Thyroid gland (tissue), 4 donors: Measurements from ENCODE around the gene TEX2. TPM values are rescaled to one million over a fixed set of nuclear protein-coding genes. Genes with fewer than 3 reads are reported as not detected.
A peak's percentile ranks its signal among the peaks of the same experiment; 100 is the strongest.
"Not testable (repeated sequence)": the region's sequence is repeated elsewhere in the genome, so short reads cannot be mapped to it uniquely, and the experiment has no call there.

Source experiments
- DNase-seq, 2 donors: peaks; one replicate each; pipeline ENCODE4 v3.0.0-alpha.2; 2019
- H3K27ac ChIP-seq, 3 donors: fragments of 200-600 bp; sonication (generic); 1 replicate in 2 of 3; 2 replicates in 1 of 3; pipeline ENCODE4 v1.5.1; 2016 to 2019; ENCODE audit warnings: mild to moderate bottlenecking in 1 of 3, moderate library complexity in 1 of 3
- H3K27me3 ChIP-seq: fragments of 200-600 bp; sonication (generic); one replicate; pipeline ENCODE4 v1.5.1; 2019
- H3K36me3 ChIP-seq, 2 donors: fragments of 200-600 bp; sonication (generic); one replicate each; pipeline ENCODE4 v1.5.1; 2016 to 2019
- H3K4me1 ChIP-seq, 2 donors: fragments of 200-600 bp; sonication (generic); one replicate each; pipeline ENCODE4 v1.5.1; 2017 to 2019
- H3K4me3 ChIP-seq, 3 donors: fragments of 200-600 bp; sonication (generic); replicated peaks in 1 of 3; 1 replicate in 2 of 3; 2 replicates in 1 of 3; pipeline ENCODE4 v1.5.1; 2016; ENCODE audit warnings: mild to moderate bottlenecking in 1 of 3
- H3K9me3 ChIP-seq: fragments of 200-600 bp; sonication (generic); one replicate; pipeline ENCODE4 v1.5.1; 2017
- POLR2A ChIP-seq, 2 donors: fragments of 450-650 bp; IDR thresholded peaks; one replicate each; pipeline ENCODE4 v1.6.1; 2017; ENCODE audit warnings: antibody characterized with exemption in 2 of 2, mild to moderate bottlenecking in 2 of 2, moderate library complexity in 1 of 2
- WGBS, 2 donors: methylation state at CpG; one replicate each; pipeline ENCODE4 v1.1.5; 2017; 5-methylcytosine and 5-hydroxymethylcytosine counted together
- intact Hi-C: fragments of 100-400 bp; cut with DNase I; formaldehyde crosslinking; loops from one replicate; pipeline ENCODE4 v1.15.1; 2023
- total RNA-seq, 4 donors: library from RNA; depleted of rRNA; stranded (reverse); fragments of >200 nt; gene quantifications; one replicate each; pipeline ENCODE4 v1.2.3, GENCODE V29; 2016
- TF ChIP-seq, protein P1 (sequence below), 6 experiments: fragments of 200-600 bp in 3 of 6; fragments of 450-650 bp in 3 of 6; sonication (generic) in 3 of 6; IDR thresholded peaks; one replicate each; pipeline ENCODE4 v1.5.1; 2016 to 2019; ENCODE audit warnings: antibody characterized with exemption in 6 of 6, mild to moderate bottlenecking in 2 of 6, inconsistent platforms in 1 of 6, moderate library complexity in 1 of 6

Gene TEX2
- total RNA-seq, 4 donors from 2014 or later, result 63.9 to 101 (median 71.7) TPM

DNA sequence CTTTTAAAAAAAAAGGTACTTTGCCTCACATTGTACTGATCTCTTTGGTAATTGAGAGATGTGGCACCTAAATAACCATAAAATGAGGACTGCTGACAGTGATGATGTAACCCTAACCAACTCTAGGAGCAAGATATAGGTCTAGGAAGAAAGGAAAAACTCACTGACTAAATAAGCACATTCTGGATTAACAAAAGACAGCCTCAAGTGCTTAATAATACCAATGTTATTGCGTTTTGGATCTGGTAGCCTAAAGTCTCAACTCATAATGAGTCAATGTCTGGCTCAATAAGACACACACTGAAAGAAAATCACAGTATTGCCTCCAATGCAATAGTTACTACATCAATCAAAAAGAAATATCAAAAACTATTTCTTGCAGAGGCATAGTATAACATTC lies 136.1 kb downstream of the TEX2 start:
- H3K4me1 ChIP-seq, result peaks cover 8 to 23% of the 10 kb centered on the region in 2 donors
- H3K4me3 ChIP-seq, result no peak overlapping the region
- no peak overlapping the region for H3K27ac ChIP-seq
- no peaks in the 10 kb centered on the region for H3K27me3 ChIP-seq
- H3K9me3 ChIP-seq, result no peaks in the 10 kb centered on the region
- intact Hi-C loops, result no loop called here
- no peak for DNase-seq
- no peaks in the 10 kb centered on the region for H3K36me3 ChIP-seq
- TF ChIP-seq, protein P1, sequence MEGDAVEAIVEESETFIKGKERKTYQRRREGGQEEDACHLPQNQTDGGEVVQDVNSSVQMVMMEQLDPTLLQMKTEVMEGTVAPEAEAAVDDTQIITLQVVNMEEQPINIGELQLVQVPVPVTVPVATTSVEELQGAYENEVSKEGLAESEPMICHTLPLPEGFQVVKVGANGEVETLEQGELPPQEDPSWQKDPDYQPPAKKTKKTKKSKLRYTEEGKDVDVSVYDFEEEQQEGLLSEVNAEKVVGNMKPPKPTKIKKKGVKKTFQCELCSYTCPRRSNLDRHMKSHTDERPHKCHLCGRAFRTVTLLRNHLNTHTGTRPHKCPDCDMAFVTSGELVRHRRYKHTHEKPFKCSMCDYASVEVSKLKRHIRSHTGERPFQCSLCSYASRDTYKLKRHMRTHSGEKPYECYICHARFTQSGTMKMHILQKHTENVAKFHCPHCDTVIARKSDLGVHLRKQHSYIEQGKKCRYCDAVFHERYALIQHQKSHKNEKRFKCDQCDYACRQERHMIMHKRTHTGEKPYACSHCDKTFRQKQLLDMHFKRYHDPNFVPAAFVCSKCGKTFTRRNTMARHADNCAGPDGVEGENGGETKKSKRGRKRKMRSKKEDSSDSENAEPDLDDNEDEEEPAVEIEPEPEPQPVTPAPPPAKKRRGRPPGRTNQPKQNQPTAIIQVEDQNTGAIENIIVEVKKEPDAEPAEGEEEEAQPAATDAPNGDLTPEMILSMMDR (IDR thresholded peaks at IDR 0.05), result no peak
- TF ChIP-seq POLR2A (IDR thresholded peaks at IDR 0.05), result no peak
- WGBS, 2 donors, result 79 to 86% methylated on average over 1 of the region's 1 CpG

DNA sequence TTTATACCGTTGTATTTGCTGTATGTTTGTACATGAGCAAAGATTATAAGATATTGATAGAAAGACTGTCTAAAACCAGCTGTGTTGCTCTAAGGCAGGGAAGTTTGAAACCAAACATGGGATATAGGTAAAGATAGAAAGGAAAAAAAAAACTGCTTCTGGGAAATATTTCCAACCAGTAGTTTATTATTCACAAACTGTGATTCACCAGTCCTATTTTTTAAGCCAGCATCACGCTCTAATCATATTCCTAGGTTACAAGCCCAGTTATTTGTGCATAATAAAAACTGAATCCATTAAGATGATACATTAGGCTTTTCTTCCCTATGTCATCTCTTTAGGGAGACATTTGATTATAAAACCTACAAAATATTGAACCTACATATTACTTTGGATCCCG lies 137.1 kb downstream of the TEX2 start:
- intact Hi-C loops, result no loop called here
- Histone ChIP-seq H3K9me3 (no peaks in the 10 kb centered on the region), H3K36me3 (no peaks in the 10 kb centered on the region), H3K4me1 (peaks cover 8 to 23% of the 10 kb centered on the region in 2 donors), H3K4me3 (no peak overlapping the region), H3K27me3 (no peaks in the 10 kb centered on the region), H3K27ac (no peak overlapping the region)
- no peak for TF ChIP-seq POLR2A (IDR thresholded peaks at IDR 0.05)
- TF ChIP-seq, protein P1 (IDR thresholded peaks at IDR 0.05), result no peak
- DNase-seq, result no peak
- 76 to 92% methylated on average over 3 of the region's 3 CpGs for WGBS, 2 donors

DNA sequence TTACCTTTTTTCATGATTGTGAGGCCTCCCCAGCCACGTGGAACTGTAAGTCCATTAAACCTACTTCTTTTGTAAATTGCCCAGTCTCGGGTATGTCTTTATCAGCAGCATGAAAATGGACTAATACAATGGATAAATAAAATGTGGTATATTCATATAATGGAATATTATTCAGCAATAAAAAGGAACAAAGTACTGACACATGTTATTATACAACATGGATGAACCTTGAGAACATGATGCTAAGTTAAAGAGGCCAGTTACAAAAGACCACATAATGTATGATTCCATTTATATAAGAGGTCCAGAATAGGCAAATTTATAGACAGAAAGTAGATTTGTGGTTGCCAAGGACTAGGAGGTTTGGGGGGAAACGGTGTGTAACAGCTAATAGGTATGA lies 138.5 kb downstream of the TEX2 start:
- Histone ChIP-seq H3K36me3 (no peaks in the 10 kb centered on the region), H3K4me1 (peaks cover 8 to 18% of the 10 kb centered on the region in 2 donors), H3K4me3 (no peak overlapping the region), H3K9me3 (no peaks in the 10 kb centered on the region), H3K27me3 (no peaks in the 10 kb centered on the region), H3K27ac (no peak overlapping the region)
- WGBS, 2 donors, result 96 to 97% methylated on average over 3 of the region's 3 CpGs
- intact Hi-C loops, result no loop called here
- TF ChIP-seq POLR2A (IDR thresholded peaks at IDR 0.05), result no peak
- TF ChIP-seq, protein P1 (IDR thresholded peaks at IDR 0.05), result no peak
- no peak for DNase-seq

DNA sequence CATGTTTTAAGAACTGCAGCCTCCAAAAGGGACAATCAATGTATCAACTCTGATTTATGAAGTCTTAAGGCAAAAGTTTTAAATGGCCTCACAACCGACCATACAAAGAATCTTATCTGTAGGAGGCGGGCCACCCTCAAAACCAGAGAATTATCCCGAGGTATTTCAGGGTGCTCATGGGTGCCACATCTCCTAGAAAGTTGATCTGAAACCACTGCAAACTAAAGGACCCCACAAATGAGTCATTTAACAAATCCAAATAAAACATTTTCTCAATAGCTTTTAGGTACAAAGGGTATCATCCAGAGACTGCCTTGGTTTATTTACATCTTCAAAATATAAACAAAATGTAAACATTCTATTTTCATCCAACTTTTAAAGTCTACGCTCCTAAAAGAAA lies 139.9 kb downstream of the TEX2 start:
- no peak overlapping the region for H3K4me3 ChIP-seq
- no peaks in the 10 kb centered on the region for H3K36me3 ChIP-seq
- TF ChIP-seq, protein P1 (IDR thresholded peaks at IDR 0.05), result no peak
- TF ChIP-seq POLR2A (IDR thresholded peaks at IDR 0.05), result no peak
- peaks cover 8 to 17% of the 10 kb centered on the region in 2 donors for H3K4me1 ChIP-seq
- WGBS, 2 donors, result 90 to 92% methylated on average over 4 of the region's 4 CpGs
- no peaks in the 10 kb centered on the region for H3K9me3 ChIP-seq
- intact Hi-C loops, result no loop called here
- H3K27me3 ChIP-seq, result no peaks in the 10 kb centered on the region
- DNase-seq, result no peak
- H3K27ac ChIP-seq, result no peak overlapping the region

DNA sequence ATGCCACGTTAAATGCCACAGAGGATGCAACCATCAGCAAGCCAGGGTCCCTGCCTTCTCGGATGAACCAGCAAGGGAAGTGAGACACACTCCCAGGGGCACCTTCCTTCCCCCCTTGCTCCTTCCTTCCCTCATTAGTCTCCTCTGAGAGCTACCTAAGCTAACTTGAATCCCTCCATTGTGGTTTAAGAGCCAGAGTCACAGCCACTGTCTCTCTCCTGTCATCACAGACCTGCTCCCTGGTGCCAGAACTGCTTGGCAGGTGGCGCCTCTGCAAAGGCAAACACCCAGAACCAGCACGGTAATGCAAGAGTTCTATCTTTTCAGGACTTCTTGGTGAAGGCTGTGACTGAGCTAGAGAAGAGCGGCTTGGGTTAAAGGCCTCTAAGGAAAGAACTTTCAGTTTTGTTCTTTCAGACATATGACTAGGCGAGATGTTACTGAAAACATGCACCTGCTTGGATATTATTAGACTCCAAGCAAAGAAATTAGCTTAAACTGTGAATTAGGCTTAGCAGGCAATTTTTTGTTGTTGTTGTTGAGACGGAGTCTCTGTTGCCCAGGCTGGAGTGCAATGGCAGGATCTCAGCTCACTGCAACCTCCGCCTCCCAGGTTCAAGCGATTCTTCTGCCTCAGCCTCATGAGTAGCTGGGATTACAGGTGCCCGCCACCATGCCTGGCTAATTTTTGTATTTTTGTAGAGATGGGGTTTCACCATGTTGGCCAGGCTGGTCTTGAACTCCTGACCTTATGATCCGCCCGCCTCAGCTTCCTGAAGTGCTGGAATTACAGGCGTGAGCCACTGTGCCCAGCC lies 141.9 kb downstream of the TEX2 start:
- intact Hi-C loops, H3K27ac ChIP-seq, H3K4me3 ChIP-seq, H3K9me3 ChIP-seq, H3K27me3 ChIP-seq, H3K36me3 ChIP-seq: not testable (repeated sequence)
- peak in 1 of 2 donors; percentile 12 for DNase-seq
- 87 to 94% methylated on average over 13 of the region's 13 CpGs for WGBS, 2 donors
- peaks cover 9 to 13% of the 10 kb centered on the region in 2 donors for H3K4me1 ChIP-seq
